T-helper 2 cell (primary cell): Measurements from ENCODE around the gene CDK17.
A peak's percentile ranks its signal among the peaks of the same experiment; 100 is the strongest.
"Not testable (repeated sequence)": the region's sequence is repeated elsewhere in the genome, so short reads cannot be mapped to it uniquely, and the experiment has no call there.

ENCODE experiments used
- DNase-seq, 5 experiments: peaks; one replicate each; pipeline versions ENCODE4 v3.0.0 to v3.0.0-alpha.2; 2012 to 2022

The CDK17 gene

GRCh38 chr12:96386794-96387193 is 13.4 kb downstream of the CDK17 start:
- no peak for DNase-seq

GRCh38 chr12:96383991-96384390 is 16.2 kb downstream of the CDK17 start:
- DNase-seq, result no peak

DNA sequence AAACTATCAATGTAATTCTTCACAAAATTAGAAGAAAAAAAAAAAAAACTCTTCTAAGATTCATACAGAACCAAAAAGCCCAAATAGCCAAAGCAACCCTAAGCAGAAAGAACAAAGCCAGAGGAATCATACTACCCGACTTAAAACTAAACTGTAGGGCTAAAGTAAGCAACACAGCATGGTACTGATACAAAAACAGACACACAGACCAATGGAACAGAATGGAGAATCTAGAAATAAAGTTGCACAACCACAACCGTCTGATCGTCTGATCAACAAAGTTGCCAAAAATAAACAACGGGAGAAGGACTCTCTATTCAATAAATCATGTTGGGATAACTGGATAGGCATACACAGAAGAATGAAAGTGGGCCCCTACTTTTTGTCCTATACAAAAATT is 16.9 kb downstream of the CDK17 start:
- DNase-seq, result no peak

DNA sequence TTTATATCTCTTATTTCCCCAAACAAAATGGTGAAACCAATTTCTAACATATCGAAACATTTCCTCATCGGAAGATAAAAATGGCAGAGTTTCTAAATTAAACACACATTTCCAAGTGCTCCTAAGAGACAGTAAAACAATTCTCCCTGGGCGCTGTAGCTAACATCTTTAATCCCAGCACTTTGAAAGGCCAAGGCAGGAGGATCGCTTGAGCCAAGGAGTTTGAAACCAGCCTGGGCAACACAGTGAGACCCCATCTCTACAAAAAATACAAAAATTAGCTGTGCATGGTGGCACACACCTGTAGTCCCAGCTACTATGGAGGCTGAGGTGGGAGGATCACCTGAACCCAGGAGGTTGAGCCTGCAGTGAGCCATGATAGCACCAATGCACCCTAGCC is 20.5 kb downstream of the CDK17 start:
- not testable (repeated sequence) for DNase-seq

DNA sequence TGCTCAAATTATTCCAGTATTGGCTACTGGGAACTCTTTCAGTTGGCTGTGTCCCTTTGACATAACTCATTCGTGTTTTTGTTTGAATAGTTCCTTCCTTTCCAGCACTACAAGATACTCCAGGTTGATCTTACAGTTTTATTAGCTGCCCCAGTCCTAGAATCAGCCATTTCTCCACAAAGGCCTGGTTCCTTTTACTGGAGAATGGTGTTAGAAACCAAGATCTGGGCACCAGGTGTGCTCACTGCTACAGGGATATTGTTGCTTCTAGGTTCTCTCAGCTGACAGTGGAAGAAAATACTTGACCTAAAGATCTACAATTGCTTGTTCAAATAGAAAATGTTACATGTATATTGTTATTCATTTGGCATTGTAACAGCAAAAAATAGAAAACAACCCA is 21.9 kb downstream of the CDK17 start:
- DNase-seq, result peak in 1 of 5 experiments; percentile 24

DNA sequence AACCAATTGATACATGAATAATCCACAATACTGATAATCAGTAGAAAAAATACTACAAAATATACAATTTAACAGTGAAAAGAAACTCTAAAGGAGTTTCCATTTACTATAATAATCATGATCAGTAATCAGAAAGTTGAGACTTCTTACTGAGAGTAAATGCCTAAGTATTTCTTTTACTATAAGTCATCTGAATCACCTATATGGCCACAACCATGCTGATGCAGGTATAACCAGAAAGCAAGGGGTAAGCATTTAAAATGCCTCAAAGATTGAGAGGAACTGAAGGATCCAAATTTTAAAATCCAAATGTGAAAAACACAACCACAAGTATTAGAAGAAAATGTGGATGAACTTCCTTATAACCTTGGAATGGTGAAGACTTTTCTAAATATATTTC is 23.4 kb downstream of the CDK17 start:
- DNase-seq, result peak in 1 of 5 experiments; percentile 22

DNA sequence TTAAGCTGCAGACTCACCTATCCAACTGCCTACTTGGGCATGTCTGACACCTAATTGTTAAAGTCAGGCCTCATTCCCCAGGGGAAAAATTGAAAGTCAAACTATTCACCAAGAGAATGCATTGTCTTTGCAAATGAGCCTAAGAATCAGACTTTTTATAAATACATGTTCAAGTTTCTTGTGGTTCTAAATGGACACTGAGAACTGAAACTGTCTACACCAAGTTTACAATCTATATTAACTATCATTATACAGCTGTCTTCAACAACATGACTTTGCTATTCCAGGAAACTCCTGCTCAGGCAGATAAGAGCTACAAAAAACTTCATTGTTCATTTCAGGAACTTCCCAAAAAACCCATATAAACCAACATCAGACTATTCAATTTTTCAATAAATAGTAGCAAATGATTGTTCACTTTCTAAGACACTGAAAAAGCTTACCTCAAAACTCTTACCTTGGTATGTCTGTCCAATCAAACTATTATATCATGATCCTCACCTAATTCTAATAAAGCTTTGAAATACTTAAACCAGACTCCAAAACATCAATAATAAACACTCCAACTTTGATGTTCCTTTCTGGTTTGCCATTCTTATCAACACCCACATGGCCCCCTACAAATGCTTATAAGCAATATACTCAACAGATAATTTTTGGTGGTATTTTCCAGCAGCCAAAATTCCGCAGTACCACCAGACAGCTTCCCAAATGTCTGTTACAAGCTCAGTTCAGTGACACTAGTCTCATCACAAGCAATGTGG is 24.2 kb downstream of the CDK17 start:
- no peak for DNase-seq

- DNase-seq, result no peak
Measured at GRCh38 chr12:96375170-96375569, 25.1 kb downstream of the CDK17 start.

DNA sequence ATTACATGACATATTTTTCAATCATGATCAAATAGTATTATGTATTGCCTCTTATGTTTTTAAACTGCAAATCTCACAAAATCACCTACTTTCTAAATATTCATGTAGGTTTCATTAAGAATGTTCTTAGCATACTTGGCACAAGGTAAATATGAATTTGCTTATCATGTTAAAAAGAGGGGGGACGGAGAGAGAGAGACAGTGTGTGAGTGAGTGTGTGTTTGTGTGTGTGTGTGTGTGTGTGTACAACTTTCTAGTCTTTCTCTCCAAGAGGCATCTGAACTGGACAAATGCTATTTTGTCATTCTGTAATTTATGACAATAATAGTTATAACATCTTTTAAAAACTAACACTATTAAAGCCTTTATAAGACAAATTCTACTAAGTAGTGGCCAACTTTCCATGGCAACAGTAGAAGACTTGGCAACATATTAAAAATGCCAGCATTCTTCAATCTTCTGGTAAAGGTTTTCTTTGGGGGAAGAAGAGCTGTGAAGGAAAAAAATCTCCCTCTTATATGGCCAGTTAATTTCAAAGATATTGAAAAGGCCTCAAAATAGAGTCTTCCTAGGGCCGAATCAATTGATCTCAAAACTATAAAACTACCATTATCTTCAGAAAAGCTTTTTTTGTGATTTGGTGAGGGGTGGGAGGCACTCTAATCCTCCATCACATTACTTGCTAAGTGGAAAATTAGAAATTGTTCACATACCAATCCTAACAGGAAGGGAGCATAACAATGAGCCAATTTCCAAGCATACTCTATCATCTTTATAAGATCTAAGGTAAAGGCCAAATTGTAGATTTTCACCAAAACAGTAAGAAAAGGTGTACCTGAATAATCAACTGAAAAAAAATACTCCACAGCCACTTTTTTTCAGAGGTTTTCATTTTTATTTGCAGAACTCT is 28.2 kb downstream of the CDK17 start:
- DNase-seq, result no peak

- DNase-seq, result no peak
Measured at GRCh38 chr12:96371138-96371789, 29.0 kb downstream of the CDK17 start.

GRCh38 chr12:96368687-96369086 is 31.6 kb downstream of the CDK17 start:
- DNase-seq, result no peak

DNA sequence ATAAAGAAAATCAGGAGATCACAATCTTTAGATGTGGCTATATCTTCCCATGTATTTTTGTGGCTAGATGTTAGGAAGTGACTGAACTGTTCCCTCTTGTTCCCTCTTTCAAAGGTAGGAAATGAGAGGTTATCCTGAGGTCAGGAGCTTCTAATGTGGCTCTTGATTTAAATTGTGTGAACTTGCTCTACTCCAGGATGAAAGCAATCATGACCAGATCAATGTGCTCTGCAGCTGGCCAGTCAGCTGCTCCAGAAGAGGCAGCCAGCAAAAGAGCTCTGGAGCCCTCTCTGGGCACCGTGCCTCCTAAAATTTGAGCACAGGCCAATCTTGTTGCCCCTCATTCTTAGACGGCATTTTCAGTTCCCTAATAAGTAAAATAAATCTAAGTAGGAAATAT is 32.0 kb downstream of the CDK17 start:
- no peak for DNase-seq

- no peak for DNase-seq
Measured at GRCh38 chr12:96366381-96366654, 33.9 kb downstream of the CDK17 start.

GRCh38 chr12:96365604-96366380 is 34.4 kb downstream of the CDK17 start:
- no peak for DNase-seq

DNA sequence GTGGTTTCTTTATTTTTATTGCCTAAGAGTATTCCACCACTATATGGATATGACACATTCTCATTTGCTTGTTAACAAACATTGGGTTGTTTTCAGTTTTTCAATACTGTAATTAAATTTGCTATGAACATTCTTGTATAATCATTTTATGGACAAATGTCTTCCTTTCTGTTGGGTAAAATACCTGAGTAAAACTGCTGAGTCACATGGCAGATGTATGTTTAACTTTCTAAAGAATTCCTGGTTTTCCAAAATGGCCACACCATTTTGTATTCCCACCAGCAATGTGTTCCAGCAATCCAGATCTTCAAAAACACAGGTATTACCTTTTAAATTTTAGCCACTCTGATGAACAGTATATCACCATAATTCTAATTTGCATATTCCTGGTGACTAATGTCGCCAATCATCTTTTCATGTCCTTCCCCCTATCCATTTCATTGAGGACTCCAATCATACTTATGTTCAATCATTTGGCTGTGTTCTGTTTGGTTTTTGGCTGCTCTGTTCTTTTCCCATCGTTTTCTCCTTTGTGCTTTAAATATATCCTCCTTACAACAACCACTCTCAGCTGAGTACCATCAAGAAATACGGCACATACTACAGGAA is 36.0 kb downstream of the CDK17 start:
- no peak for DNase-seq

- no peak for DNase-seq
Measured at GRCh38 chr12:96361074-96361473, 39.2 kb downstream of the CDK17 start.

- DNase-seq, result no peak
Measured at GRCh38 chr12:96360550-96360949, 39.7 kb downstream of the CDK17 start.

DNA sequence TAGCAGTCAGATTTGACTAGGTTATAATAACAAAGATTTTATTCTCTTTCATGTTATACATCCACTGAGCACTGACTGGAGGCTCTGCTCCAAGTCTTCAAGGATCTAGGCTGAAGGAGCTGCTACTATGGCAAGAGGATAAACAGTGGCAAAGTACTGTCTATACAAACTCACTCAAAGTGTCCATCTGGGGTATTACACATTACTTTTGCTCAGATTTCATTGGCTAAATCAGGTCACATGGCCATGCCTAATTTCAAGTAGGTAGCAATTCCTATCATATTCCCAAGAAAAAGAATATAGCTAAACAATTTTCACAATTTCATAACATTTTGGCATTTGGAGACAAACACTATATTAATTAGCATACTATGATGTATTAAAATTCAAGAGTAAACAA is 40.9 kb downstream of the CDK17 start:
- DNase-seq, result no peak

- peak in 1 of 5 experiments; percentile 26 for DNase-seq
Measured at GRCh38 chr12:96356831-96357230, 43.4 kb downstream of the CDK17 start.

GRCh38 chr12:96354844-96355534 is 45.2 kb downstream of the CDK17 start:
- no peak for DNase-seq

DNA sequence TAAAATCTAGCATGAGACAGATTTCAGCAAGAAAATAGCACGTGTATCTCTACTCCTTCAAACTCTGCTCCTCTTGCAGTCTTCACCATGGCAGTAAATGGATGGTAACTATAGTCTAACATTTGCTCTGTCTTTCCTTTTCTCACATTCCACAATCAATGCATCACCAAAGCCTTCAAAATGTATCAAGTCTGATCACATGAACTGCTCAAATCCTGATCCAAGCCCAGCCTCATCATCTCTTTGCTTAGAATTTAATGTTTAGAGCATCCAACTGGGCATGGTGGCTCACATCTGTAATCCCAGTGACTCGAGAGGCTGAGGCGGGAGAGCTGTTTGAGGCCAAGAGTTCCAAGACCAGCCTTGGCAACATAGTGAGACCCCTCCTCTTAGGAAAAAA is 45.9 kb downstream of the CDK17 start:
- DNase-seq, result no peak
